Measurements from ENCODE around the gene PCDH15.

- TF ChIP-seq ATF3 (CRISPR knock-in tag; conservative IDR thresholded peaks at IDR 0.05) (no peak), CTCF (IDR thresholded peaks at IDR 0.05) (no peak)
Measured at GRCh38 chr10:54130394-54130793, 670.6 kb downstream of the PCDH15 start.

Data from WTC11 (cell line).